ENCODE measurements around the gene PRM2.
A peak's percentile ranks its signal among the peaks of the same experiment; 100 is the strongest.

PRM2 gene

DNA sequence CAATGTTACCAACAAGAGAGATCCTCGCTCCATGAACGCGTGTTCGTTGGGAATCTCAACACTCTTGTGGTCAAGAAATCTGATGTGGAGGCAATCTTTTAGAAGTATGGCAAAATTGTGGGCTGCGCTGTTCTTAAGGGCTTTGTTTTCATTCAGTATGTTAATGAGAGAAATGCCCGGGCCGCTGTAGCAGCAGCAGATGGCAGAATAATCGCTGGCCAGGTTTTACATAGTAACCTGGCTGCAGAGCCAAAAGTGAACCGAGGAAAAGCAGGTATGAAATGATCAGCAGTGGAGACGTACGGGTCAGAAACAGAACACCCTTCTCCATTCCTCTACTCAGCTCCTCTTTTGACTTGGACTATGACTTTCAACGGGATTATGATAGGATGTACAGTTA, 33.6 kb downstream of the PRM2 start:
- no peak for DNase-seq

DNA sequence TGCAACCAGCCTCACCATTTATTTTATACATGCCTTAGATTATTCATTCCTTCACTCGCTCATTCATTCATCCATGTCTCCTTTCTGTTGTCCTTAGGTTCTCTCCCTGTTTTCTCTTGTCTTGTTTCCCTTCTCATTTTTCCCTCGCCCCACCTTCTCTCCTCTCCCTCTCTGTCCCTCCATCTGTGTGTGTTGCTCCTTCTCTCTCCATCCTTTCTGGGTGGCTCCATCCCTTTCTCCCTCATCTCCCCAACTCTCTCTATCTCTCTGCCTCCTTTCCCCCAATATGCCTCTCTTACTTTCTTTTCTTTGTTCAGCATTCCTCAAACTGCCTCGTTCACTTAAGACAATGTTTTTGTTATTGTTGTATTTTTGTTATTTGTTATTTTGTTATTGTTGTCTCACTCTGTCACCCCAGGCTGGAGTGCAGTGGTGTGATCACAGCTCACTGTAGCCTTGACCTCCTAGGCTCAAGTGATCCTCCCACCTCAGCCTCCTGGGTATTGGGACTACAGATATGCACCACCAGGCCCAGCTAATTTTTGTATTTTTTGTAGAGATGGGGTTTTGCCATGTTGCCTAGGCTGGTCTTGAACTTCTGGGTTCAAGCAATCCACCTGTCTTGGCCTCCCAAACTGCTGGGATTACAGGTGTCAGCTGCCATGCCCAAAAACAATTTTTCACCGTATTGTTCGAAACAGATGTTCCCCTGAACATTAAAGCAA, 34.6 kb downstream of the PRM2 start:
- no peak for DNase-seq

DNA sequence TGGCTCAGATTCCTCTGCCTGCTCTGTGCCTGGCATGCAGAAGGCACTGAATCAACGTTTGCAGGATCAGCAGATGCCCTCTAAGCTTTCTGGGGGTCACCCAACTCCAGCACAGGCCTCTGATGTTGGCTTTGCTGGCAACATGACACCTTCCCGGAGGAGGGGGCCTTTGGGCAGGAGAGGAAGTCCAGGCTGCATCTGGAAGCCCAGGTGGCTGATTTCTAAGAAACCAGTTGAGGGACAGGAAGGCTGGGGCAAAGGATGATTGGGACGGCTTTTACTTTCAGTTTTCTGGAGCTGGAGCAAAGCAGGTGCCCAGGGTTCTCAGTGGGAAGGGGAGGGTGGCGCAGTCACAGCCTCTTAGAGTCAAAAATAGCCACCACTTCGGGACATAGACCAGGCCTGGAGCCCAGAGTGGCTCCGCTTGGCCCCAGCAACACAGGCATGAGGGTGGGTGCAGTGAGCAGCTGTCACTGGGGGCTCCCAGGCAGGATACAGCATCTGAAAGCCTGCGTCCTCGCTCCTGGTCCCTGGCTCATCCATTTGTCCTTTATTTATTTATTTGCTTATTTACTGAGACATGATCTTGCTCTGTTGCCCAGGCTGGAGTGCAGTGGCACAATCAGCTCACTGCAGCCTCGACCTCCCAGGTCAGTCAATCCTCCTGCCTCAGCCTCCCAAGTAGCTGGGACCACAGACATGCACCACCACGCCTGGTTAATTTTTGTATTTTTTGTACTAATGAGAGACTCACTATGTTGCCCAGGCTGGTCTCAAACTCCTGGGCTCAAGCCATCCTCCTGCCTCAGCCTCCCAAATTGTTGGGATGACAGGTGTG, 35.4 kb downstream of the PRM2 start:
- DNase-seq, result no peak

DNA sequence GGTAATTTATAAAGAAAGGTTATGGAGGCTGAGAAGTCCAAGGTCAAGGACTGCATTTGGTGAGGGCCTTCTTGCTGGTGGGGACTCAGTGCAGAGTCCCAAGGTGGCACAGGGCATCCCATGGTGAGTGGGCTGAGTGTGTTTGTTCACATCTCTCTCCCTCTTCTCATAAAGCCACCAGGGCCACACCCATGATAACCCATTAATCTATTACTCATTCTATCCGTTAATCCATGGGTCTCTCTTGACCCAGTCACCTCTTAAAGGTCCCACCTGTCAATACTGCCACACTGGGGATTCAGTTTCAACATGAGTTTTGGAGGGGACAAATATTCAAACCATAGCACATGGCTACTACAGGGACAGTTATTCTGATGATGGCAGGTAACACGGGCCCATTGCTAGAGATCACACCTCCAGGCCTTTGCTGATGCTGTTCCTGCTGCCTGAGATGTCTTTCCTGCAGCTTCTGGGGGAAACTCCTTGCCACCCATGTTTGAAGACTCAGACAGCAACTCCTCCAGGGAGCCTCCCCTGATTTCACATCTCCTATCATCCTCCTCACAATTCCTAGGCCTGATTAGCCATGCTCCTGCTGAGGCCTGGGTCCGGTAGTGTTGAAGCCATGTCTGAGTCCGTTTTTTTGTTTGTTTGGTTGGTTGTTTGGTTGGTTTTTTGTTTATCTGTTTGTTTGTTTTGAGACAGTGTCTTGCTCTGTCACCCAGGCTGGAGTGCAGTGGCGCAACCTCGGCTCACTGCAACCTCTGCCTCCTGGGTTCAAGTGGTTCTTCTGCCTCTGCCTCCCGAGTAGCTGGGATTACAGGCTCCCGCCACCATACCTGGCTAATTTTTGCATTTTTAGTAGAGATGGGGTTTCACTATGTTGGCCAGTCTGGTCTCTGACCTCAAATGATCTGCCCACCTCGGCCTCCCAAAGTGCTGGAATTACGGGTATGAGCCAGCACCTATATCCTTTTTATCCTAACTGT, 36.3 kb downstream of the PRM2 start:
- no peak for DNase-seq

DNA sequence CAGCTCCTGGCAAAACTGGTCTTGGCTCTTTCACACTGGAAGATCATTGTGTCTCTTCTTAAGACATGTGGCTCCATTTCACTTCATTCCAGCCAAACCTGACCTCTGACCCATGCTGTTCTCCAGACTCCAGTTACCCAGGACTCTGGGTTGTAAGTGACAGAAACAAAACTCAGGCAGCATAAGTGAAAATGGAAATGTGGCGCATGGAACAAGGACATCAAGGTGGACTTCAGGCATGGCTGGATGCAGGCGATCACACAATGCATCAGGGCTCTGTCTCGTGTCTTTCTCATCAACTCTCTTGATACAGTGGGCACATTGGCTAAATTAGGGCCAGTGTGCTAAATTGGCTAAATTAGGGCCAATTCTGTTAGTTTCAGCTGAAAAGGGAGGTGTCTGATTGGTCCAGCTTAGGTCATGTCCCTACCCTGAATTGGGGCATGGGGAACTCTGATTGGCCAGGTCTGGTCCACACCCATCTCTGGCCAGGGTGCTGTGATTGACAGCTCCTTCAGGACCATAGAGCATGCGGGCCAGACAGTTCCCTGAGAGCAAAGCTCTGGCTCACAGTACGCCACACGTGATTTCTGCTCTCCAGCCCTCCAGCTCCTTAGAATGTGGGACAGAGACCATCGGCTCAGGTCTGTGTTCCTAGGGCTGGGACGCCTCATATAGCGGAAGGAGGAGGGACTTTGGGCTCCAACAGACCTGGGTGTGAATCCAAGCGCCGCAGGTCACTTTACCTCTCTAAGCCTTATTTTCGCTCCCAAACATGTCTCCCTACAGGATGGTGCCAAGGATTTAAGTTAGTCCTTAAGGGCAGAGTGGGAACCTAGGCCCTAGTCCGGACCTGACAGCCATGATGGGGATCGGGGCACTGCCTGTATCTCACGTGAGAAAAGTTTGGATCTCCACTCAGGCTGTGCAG, 37.7 kb downstream of the PRM2 start:
- no peak for DNase-seq

DNA sequence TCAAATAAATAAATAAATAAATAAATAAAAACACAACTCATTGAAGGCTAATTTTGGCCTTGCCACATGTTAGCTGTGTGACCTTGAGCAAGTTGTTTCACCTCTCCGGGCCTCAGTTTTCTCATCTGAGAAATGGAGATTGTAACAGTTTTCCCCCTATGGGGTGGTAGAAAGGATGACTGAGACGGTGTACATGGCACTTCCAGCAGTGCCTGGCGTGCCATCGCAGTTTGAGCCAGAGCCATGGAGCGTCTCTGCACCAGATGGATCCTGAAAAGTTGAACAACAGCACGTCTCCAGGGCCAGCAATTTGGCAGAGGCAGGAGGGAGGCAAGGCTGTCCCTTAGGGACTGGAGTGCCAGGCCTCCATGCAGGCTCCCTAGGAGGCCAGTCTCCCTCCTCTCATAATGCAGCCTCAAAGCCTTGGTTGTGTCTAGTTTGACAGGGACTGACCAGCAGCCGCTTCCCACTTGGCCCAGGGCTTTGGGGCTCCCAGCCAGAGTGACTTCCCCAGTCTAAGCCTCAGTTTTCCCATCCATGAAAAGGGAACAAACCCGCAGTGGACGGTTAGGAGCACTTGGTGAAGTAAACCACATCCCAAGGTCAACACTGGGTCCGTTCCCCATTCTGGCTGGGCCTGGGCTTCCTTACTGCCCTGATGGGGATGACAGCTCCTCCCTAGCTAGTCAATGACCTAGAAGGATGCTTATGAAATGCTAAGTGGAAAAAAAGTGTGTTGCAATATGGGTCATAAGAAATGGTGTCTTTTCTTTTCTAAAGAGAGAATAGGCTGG, 39.6 kb downstream of the PRM2 start:
- DNase-seq, result no peak

DNA sequence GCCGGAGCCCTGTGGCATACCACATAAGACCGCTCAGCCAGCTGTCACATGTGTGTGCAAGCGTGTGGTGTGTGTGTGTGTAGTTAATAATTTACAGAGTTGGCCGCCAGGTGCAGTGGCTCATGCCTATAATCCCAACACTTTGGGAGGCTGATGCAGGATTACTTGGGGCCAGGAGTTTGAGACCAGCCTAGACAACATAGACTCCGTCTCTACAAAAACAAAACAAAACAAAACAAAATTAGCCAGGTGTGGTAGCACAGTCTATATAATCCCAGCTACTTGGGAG, 40.6 kb downstream of the PRM2 start:
- DNase-seq, result no peak

DNA sequence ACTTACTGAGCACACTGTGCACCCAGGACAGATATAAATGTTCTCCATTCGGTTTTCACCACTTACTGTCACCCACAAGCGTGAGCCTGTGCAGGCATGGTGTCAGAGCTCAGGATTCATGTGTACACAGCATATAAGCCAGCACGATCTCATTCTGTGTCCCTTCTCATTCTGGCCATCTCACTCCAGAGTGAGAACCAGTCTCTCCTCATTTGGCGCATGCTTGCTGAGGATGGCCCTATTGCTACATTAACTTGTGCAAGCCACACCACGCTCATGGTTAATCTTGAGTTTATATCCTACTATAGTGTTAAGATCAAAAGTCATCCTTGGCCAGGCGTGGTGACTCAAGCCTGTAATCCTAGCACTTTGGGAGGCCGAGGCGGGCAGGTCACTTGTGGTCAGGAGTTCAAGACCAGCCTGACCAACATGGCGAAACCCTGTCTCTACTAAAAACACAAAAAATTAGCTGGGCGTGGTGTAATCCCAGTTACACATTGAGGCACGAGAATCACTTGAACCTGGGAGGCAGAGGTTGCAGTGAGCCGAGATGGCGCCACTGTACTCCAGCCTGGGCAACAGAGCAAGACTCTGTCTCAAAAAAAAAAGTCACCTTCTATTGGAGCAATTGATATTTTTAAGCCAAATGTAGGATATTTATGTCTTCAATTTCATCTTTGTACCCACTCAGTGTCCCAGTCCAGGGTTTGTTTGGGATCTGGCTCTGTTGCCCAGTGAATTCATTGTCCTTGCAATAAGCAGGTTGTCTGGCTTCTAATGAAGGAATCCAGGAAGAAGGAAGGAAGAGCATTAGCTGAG, 41.2 kb downstream of the PRM2 start:
- no peak for DNase-seq

DNA sequence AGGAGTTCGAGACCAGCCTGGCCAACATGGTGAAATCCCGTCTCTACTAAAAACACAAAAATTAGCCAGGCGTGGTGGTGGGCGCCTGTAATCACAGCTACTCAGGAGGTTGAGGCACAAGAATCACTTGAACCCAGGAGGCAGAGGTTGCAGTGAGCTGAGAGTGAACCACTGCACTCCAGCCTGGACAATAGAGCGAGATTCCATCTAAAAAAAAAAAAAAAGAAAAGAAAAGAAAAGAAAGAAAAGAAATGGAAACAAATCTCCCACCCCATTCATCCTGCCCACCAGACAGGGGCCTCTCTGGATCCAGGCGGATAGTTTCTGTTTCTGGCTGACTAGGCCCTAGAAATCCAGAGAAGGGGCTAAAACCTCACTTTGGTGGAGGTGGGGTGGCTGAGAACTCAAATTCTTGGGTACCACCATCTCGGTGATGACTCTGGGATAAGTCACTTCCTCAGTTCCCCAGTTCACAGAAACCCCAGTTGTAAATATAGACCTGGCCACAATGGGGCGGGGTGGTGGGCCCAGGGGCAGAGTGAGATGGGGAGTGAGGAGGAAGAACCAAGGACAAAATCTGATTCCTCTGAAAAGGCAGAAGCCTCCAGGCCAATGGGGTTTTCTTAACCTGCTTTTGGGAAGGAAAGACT, 42.4 kb downstream of the PRM2 start:
- peak; percentile 89 for DNase-seq

DNA sequence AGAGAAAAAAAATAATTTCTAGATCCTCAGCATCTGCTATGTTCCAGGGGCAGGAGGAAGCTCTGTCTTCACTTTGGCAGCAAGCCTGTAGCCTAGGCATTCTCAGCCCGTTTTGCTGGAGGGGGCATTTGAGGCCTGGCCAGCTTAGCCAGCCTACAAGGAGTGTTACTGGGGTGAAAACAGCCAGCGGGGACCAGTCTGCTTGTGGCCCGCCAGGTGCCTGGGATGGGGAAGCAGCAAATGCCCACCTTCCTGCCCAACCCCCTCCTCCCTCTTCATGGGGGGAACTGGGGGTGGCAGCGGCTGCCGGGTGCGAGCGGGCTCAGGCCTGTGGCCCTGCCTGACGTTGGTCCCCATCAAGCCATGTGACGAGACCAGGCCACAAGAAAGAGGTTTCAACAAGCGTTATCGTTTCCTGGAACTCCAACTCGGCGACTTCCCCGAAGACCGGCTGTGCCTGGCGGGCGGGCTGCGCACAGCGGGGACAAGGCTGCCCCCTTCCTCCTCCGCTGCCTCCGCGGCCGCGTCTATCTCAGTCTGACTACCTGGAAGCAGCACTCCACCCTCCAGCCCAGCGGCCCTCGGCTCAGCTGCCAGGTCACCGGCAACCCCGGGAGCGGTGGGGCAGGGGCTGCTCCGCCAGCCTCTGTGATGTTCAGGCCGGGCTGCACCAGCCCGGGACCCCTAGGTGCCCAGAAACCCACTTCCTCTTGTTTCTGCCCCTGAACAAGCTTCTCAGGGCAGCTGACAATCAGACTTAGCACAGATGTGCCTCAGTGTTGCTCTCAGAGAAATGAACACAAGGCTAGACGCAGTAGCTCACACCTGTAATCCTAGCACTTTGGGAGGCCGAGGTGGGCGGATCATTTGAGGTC, 43.2 kb downstream of the PRM2 start:
- DNase-seq, result peak; percentile 96

DNA sequence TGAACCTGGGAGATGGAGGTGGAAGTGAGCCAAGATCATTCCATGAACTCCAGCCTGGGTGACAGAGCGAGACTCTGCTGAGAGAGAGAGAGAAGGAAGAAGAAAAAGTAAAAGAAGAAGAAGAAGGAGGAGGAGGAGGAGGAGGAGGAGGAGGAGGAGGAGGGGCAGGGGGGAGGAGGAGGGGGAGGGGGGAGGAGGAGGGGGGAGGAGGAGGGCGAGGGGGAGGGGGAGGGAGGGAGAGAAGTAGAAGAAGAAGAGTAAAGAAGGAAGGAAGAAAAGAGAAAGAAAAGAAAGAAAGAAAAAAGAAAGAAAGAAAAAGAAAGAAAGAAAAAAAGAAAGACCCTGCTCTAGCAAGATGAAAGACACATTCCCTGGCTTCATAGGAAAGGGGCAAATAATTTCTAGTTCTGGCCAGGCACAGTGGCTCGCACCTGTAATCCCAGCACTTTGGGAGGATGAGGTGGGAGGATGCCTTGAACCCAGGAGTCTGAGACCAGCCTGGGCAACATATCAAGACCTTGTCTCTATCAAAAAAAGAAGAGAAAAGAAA, 43.9 kb downstream of the PRM2 start:
- no peak for DNase-seq

DNA sequence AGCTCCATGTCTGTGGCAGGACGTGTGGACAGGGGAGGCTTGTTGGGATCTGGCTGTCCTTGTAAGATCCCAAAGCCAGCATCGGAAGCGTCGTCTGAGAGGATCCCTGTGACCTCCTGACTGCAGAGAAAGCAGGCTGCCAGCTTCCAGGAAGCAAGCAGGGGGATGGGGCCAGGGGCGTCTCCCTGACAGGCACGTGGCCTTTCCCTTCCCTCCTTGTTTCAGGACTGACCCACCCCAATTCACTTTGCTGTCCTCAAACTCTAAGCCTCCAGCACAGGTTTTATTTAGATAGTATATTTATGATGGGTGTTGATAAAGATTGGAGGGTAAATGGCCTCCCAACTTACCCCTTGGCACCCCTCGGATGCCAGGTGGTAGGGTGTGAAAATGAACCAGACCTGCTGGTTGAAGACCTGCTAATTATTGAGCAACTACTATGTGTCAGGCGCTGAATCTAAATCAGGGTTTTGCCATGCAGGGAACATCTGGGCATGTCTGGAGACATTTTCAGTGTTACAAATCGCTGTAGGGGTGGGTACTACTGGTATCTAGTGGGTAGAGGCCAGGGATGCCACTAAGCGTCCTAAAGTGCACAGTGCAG, 44.8 kb downstream of the PRM2 start:
- DNase-seq, result no peak

DNA sequence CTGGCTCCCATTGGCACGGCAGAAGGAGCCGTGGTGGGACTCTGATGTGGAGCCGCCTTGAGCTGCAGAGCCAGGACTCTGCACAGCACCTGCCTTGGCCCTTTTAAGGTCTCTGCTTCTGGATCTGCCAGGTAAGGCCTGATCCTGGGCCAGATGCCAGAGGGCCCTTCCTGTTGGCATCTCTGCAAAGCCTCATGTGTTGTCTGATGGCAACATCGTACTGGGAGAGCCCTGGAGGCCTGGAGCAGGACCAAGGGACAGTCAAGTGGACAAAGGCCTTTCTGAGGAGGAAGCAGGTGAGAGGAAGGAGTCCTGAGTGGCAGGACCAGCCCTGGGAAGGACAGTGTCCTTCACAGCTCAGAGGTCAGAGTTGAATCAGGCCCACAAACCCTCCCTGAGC, 46.4 kb downstream of the PRM2 start:
- DNase-seq, result no peak

DNA sequence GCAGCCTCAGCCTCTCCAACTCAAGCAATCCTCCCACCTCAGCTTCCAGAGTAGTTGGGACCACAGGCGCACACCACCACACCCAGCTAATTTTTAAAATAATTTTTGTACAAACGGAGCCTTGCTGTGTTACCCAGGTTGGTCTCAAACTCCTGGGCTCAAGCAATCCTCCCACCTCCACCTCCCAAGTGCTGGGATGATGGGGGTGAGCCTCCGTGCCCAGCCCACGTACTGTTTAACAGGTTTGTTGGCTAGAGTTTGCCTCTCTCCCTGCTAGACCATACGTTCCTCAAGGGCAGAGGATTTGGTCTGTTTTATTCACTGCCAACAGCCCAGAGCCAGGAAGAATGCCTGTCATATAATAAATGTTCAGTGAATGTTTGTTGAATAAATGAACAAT, 46.8 kb downstream of the PRM2 start:
- no peak for DNase-seq

DNA sequence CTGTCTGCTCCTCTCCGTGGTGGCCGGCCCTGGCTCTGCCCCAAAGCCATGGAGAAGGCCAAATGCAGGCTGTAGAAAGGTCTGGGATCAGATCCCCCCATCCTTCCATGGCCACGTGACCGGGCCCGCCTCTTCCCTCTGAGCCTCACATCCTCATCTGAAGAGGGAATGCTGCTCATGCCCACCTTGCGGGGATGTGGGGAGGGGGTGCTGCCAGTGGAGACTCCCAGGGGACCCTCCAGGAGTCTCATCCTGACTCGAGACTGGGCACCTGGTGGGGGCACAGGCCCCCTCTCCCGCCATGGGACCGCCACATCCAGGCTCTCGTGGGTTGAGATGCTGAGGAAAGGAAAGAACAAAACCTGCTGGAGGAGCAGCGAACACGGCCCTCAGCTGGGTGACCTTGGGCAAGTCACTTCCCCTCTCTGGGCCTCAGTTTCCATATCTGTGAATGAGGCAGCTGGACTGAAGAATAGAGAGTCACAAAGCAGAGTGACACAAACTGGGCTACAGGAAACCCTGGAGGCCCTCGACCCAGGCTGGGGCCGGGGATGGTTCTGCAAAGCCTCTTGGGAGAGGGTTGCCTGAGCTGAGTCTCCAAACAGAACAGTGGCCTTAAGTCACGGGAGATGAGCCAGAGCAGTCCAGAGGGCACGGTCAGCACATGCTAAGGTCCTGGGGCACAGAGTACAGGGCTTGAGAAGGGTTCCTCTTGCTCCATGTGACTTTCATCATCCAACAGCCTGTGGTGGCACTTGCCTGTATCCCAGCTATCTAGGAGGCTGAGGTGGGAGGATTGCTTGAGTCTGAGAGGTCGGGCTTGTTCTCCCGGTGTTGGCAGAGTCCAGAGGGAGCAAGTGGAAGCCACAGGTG, 50.4 kb downstream of the PRM2 start:
- no peak for DNase-seq

Measured in activated CD8-positive, alpha-beta memory T cell treated with anti-CD3 and anti-CD28 coated beads for 24 hours (primary cell).